GM21723 (cell line): ENCODE results near the gene AGO4.
"Not testable (repeated sequence)": the region's sequence is repeated elsewhere in the genome, so short reads cannot be mapped to it uniquely, and the experiment has no call there.

Experiments
- ATAC-seq: cut with Tn5 transposase; IDR thresholded peaks from one replicate; pipeline ENCODE4 v1.9.1; 2021; ENCODE audit warnings: mild to moderate bottlenecking, moderate library complexity; ENCODE audit not compliant: unreplicated experiment

Gene AGO4

DNA sequence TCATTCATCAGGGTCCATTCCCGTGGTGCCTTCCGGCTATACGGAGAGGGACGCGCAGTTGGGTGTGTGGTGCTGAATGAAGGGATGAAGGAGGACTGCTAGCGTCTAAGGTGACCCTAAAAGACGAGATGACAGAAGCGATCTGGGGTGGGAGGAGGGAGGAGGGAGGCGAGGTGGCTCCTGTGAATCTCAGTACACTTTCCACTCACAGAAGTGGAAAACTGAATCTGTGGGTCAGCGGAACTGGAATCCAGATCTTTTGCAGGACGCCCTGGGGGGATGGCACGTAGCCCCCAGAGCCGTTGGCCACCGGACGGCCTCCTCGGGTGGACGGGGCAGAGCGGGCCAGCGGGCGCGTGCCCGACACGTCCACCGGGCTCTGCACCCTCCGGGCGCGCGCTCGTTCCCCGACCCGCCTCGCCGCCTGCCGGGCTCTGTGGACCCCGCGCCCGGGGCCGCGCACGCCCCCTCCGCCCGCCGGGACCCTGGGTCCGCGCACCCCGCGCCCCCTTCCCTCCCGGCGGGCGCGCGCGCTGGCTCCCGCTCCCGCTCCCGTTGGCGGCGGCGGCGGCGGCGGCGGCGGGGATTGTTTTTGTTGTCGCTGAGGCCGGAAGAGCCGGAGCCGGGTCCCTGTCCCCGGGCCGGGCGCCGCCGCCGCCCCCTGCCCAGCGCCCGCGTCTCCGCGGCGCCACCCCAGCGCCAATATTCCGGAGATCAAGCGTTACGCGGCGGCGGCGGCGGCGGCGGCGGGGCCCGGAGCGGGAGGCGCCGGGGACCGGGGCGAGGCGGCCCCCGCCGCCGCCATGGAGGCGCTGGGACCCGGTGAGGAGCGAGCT is at the start of gene AGO4:
TSS of gene AGO4 (plus strand) at position 403 of the 836 bp plus-strand sequence. CDS start at position 804, 401 bp downstream.
- no peak for ATAC-seq

DNA sequence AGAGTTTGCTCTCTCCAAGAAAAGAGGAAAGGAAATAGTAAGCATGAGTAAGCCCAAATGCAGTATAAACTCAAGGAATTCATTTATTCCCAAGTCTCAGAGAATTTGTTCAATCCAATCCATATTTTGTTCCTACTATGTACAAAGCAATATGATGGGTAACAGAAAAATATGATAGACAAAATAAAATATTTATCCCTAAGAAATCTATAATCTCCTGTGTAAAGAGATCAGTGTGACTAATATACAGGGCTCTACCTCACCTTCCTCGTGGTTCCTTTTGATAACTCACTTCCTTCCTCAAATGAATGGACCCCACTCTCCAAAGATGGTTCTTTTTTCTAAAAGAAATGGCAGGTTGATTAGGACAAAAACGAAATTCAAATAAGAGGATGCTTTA is 45.7 kb upstream of the AGO4 start:
- no peak for ATAC-seq

DNA sequence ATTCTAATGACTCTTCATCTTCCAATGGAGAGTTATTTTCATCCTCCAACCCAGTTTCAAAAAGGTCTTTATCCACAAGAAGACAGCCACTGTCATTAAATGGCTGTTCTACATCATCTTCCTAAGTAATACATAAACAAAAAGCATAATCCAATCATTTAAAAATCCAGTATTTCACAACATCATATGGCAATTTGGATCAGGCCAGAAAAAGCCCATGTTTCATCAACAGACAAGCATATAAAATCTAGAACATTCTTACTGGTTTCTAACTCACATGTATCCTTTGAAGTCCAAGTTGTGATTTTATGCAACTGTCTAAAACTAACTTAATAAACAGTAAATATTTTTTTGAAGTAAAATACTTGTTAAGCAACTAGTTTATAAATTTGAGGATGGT is 44.6 kb upstream of the AGO4 start:
- ATAC-seq = no peak

DNA sequence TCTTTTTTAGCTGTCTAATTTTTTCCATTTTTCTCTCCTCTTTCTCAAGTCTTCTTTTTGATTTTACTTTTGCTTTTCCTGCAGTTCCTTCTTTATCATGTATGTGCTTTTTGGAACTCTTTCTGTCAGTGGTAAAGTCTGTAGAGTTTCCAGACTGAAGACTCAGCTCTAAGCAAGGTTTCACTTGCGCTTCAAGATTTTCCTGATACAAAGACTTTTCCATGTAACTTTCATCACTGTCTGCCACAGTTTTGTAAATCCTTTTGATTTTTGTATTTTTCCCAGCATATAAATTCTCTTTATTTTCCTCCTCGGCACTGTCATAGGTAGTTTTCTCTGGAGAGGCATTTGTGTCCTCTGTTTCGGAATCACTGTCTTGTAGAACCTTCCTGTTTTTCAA is 43.5 kb upstream of the AGO4 start:
- no peak for ATAC-seq

DNA sequence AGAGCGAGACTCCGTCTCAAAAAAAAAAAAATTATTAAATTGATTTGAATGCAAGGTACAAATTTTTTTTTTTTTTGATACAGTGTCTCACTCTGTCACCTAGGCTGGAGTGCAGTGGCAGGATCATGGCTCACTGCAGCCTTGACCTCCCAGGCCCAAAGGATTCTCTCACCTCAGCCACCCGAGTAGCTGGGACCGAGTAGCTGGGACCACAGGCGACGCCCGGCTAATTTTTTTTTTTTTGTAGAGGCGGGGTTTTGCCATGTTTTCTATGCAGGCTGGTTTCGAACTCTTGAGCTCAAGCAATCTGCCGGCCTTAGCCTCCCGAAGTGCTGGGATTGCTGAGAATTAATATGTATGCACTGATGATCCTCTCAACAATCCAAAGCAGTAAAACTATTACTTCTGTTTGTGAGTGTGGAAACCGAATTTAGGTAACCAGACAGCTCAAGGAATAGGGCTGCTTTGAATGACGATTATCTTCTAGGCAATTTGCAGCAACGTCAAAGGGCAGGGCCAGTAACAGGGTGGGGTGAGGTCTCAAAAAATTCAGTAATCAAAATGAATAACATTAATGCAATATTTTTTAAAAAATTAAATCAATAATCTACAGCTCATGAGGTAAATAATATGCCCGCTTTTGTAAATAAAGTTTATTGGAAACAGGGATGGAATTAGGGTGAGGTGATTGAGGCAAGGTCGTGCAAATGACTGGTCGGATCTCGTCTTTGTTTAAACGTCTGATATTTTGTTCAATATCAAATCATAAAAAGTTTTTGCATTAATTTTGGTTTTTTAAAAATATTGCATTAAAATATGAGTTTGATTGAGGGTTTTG is 39.2 kb upstream of the AGO4 start:
- no peak for ATAC-seq

DNA sequence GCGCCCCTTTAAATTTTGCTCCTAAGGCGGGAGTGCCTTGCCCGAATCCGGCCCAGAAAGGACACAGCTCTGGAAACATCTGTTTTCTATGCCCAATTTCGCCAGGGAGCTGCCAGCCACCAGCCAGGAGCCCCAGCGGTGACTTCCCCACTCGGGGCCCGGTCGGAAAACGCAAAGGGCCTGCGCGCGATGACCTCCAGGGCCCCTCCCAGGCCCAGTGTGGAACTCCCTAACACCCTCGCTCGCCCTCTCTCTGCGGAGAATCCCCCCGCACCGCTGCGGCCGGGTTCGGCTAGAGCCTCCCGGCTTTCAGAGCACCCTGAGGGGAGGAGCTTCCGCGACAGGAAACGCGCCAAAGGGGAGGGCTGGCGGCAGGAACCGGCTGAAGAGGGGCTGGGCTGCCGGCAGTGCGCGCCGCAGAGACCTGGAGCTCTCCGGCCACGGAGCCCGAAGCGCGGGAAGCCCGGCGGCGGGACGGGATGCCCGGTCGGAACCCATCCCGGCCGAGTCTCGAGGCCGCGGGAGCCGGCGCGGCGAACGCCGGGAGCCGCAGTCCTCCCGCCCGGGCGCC is 38.5 kb upstream of the AGO4 start:
- peak; percentile 86 for ATAC-seq

DNA sequence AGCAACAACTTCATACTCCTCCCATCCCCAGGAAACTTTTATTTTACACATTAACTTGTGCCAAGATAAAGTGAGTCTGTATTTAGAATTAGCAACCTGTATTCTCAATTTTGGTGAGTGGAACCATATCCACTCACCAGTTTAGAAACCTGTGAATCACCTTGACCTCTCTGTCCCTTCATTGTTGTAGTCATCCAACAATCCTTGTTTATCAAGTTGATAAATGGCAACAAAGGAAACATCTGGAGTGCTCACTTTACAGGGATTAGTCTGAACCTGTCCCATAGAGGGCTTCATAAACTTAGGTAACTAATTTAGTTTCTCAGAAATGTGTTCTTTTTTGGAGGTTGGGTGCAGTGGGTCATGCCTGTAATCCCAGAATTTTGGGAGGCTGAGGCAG is 34.1 kb upstream of the AGO4 start:
- ATAC-seq = no peak

DNA sequence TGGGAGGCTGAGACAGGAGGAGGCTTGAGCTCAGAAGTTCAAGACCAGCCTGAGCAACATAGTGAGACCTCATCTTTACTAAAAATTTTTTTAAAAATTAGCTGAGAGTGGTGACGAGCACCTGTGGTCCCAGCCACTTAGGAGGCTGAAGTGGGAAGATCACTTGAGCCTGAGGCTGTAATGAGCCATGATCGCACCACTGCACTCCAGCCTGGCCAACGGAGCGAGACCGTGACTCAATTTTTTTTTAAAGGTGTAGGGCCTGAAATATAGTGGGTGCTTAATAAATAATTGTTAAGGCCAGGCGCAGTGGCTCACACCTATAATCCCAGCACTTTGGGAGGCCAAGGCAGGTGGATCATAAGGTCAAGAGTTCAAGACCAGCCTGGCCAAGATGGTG is 31.6 kb upstream of the AGO4 start:
- not testable (repeated sequence) for ATAC-seq

DNA sequence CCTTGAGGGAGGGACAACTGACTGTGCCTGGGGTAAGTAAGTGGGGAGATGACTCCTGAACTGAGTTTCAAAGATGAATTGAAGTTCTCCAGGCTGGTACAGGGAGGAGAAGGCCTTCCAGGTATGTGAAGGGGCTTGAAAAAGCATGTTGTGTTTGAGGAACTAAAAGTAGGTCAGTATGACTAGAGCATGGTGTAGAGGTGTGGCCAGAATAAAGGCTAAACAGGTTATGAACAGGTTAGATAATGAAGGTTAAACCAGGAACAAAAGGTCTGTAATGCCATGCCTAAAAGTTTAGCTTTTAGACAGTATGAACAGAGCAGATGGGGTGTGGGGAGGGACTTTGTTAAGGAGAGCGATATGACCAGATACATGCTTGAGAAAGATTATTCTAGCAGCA is 30.7 kb upstream of the AGO4 start:
- no peak for ATAC-seq

DNA sequence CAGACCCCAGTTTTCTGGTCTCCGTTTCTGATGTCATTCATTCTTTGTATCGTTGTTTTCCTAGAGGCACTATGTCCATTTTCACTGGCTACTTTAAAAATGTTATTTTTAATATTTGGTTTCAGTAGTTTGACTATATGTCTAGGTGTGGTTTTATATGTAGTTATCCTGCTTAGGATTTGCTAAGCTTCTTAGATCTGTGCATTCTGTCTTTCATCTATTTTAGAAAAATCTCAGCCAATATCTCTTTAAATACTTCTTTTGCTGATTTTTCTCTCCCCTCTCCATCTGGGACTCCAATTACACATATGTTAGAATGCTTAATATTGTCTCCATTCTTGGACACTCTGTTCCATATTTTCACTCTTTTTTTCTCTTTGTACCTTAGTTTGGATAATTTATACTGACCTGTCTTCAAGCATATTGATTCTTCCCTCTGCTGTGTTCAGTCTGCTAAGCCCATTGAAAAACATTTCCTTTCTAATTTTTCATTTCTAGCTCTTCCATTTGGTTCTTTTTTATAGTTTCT is 24.7 kb upstream of the AGO4 start:
- no peak for ATAC-seq

DNA sequence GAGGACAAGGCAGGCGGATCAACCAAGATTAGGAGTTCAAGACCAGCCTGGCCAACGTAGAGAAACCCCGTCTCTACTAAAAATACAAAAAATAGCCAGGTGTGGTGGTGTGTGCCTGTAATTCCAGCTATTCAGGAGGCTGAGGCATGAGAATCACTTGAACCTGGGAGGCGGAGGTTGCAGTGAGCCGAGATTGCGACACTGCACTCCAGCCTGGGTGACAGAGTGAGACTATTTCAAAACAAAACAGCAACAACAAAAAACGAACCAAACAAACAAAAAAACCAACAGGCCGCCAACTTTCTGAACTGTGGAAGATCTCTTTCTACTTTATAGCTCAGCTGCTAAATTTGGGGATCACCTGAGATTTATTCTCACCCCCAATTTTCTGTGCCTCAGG is 23.5 kb upstream of the AGO4 start:
- ATAC-seq = not testable (repeated sequence)

DNA sequence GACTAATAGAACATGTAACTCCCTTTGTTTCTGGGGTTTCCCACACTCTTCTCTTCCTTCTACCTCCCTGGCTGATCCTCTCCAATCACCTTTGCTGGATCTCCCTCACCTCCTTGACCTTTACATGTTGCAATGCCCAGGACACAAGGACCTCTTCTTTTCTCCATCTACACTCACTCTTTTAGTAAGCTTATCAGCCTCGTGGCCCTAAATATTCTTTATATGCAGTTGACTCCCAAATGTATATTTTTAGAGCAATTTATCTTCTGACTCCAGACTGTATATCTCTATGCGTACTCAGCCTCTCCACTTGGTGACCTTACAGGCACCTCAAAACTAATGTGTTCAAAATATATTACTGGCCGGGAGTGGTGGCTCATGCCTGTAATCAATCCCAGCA is 19.7 kb upstream of the AGO4 start:
- no peak for ATAC-seq

DNA sequence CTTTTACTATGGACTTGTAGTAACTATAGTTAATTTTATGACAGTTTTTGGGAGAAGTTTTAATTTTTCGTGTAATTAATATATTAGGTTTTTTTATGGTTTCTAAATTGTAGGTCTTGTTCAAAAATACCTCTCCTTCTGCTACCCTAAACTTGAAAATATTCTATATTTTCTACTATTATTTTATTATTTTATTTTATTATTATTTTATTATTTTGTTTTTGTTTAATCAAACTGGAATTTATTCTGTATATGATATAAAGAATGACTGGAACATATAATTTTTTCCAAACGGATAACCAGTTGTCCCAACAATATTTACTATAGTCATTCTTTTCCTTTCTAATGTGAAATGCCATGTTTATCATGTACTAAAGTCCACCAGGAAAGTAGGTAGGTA is 17.1 kb upstream of the AGO4 start:
- no peak for ATAC-seq

DNA sequence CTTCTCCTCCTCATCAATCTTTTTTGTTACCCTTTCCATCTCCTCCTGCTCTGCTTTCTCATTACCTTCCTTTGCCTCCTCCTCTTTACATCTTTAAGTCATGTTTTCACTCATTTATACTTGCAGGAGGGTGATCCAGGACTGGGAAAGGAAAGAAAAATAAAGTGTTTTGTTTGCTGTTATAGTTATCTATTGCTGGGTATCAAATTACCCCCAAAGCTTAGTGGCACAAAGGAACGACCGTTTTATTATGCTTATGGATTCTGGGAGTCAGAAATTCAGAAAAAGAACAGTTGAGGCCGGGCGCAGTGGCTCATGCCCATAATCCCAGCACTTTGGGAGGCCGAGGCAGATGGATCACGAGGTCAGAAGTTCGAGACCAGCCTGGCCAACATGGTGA is 12.5 kb upstream of the AGO4 start:
- no peak for ATAC-seq

DNA sequence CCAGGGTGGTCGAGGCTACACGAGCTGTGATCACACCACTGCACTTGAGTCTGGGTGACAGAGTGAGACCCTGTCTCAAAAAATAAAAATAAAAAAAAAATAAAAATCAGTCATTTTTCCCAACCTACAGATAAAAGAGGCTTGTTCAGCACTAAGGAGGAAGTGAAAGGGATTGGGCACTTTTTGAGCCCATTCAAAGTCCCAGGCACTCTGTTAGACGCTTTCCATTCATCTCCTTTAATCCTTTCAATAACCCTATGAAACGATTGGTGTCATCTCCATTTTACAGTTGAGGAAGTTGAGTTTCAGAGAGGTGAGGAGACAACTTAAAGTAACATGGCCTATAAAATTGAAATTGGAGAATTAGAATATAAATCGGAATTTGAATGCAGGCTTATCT is 10.4 kb upstream of the AGO4 start:
- no peak for ATAC-seq

DNA sequence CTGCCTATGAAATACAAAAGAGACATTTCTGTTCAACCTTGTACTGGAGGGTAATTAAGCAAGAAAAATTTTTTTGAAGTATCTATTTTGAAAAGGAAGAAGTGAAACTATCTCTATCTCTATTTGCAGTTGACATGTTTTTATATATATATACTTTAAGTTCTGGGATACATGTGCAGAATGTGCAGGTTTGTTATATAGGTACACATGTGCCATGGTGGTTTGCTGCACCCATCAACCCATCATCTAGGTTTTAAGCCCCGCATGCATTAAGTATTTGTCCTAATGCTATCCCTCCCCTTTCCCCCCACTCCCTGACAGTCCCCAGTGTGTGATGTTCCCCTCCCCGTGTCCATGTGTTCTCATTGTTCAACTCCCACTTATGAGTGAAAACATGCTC is 9.8 kb upstream of the AGO4 start:
- ATAC-seq = not testable (repeated sequence)

DNA sequence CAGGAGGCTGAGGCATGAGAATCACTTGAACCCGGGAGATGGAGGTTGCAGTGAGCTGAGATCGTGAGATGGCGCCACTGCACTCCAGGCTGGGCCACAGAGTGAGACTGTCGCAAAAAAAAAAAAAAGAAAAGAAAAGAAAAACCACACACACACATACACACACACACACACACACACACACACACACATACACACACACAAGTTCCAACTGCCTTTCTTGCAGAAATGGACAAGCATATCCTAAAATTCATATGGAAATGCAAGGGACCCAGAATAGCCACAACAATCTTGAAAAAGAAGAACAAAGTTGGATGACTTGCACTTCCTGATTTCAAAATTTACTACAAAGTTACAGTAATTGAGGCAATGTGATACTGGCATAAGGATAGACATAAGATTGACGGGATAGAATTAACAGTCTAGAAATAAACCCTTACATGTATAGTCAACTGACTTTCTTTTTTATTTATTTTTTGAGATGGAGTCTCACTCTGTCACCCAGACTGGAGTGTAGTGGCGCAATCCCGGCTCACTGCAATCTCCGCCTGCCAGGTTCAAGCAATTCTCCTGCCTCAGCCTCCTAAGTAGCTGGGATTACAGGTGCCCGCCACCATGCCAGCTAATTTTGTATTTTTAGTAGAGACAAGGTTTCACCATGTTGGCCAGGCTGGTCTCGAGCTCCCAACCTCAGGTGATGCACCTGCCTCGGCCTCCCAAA is 7.5 kb upstream of the AGO4 start:
- not testable (repeated sequence) for ATAC-seq

DNA sequence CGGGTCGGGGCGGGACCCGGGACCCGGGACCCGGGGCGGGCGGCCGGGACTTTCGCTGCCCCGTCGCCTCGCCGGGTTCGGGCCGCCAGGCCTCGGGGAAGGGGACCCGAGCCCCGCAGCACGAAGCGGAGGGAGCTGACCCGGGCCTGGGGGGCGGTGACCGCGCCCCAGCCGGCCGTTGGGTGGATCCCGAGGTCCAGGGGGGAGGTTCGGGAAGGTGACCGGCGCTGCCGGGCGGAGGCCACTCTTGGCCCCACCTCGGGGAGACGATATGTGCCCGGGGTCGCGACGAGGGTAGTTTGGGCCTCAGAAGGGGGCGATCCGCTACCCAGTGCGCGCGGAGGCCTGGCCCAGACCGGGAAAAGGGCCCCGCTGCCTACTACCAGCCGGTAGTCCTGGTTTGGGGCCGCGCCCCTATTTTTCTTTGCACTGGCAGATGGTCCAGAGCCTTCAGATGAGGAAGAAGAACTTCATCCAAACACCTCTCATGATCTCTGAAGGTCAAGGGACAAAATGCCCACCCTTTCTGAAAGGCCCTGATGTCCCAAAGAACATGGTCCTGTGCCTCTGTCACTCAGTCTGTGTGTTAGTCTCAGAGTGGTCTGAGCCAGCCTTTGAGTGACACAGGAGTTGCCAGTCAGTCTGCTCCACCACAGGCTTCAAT is 766 bp downstream of the AGO4 start:
- no peak for ATAC-seq

DNA sequence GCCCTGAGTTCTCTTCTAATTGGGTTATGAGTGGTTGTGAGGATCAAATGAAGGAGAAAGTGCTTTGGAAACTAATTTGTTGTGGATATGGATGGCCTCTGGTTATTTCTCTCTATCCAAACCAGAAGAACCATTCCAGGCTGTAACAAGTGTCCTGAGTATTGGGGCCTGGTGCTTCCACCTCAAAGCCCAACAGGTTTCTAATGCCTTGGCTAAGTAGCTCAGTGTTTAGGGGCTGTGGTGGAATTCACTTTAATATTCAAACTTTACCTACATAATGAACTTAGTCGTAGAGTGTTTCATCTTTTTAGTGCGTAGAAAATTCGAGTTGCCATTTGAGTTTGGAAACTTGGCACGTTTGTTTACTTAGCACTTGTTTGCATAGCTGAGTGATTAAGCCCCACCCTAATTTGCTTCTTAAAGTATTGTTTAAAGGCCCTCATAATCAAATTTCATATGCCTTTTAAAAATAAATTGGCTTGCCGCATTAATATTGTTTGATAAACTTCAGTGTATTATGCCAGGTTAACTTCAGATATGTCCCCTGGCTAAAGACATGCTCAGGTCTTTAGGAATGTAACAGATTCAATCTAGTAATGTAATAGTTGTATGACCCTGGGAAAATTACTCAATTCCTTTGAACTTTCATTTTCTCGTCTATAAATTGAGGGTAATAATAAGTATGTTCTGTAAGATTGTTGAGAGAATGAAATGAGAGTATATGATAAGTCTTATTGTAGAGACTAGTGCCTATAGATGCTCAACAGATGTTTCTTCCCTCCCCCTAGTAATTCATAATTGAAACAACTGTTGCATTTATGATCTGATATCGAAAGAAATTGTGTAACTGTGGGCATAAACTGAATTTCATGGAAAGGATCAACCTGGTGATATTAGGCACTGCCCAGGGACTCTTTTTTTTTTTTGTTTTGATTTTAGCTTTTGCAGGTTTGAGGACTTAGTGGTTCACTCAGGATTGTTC is 1.6 kb downstream of the AGO4 start:
- ATAC-seq = no peak
